ENCODE measurements around the gene FIZ1.

DNA sequence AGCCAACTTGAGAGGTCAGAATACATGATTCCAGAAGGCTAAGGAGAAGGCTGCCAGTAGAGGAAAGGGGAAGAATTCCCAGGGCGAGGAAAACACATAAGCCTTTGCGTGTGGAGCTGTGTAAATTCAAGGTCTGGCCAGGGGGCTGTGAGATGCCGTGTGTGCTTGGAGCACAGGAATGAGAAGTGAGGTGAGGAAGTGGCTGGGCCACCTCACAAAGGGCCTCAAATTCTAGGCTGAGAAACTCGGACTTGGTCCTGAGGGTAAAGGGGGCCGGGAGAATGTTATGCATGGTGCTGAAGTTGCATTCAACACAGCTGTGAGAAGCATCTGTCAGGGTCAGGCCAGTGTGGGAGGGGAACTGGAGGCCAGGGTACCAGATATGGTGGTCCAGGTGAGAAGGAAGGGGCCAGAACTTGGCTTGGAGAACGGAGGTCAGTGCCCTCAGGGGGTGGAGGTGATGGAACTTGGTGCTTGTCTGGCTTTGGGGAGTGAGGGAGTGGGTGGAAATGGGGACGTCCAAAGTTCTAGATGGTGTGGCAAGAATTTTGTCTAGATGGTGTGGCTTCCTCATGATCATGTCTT, 36.6 kb upstream of the FIZ1 start:
- TF ChIP-seq, protein P1, sequence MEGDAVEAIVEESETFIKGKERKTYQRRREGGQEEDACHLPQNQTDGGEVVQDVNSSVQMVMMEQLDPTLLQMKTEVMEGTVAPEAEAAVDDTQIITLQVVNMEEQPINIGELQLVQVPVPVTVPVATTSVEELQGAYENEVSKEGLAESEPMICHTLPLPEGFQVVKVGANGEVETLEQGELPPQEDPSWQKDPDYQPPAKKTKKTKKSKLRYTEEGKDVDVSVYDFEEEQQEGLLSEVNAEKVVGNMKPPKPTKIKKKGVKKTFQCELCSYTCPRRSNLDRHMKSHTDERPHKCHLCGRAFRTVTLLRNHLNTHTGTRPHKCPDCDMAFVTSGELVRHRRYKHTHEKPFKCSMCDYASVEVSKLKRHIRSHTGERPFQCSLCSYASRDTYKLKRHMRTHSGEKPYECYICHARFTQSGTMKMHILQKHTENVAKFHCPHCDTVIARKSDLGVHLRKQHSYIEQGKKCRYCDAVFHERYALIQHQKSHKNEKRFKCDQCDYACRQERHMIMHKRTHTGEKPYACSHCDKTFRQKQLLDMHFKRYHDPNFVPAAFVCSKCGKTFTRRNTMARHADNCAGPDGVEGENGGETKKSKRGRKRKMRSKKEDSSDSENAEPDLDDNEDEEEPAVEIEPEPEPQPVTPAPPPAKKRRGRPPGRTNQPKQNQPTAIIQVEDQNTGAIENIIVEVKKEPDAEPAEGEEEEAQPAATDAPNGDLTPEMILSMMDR (IDR thresholded peaks at IDR 0.05; ENCODE audit: low read length): no peak
- TF ChIP-seq EZH2 (optimal IDR thresholded peaks at IDR 0.05; ENCODE audit: low read depth, low read length) (no peak), EZH2phosphoT487 (IDR thresholded peaks at IDR 0.05; ENCODE audit: low read length) (no peak)
